WTC11 (cell line): ENCODE data around the gene NDOR1. TPM values are rescaled to one million over a fixed set of nuclear protein-coding genes. Genes with fewer than 3 reads are reported as not detected.

Experiments used
- AR ChIP-seq: fragments of 250-450 bp; sonication (Bioruptor Pico); IDR thresholded peaks from 2 replicates; pipeline ENCODE4 v1.9.0; 2021; ENCODE audit warnings: mild to moderate bottlenecking
- ATF6 ChIP-seq: sonication (generic); formaldehyde crosslinking; IDR thresholded peaks from 2 replicates; pipeline ENCODE4 v1.8.1; 2023; ENCODE audit warnings: mild to moderate bottlenecking, missing genetic modification reagents
- CREB1 ChIP-seq: sonication (generic); formaldehyde crosslinking; IDR thresholded peaks from 2 replicates; pipeline ENCODE4 v1.8.0; 2023; ENCODE audit warnings: mild to moderate bottlenecking, missing genetic modification reagents
- CREM ChIP-seq: sonication (generic); formaldehyde crosslinking; IDR thresholded peaks from 2 replicates; pipeline ENCODE4 v1.8.1; 2022; ENCODE audit warnings: mild to moderate bottlenecking, missing genetic modification reagents, moderate library complexity
- E2F5 ChIP-seq: sonication (generic); formaldehyde crosslinking; IDR thresholded peaks from 2 replicates; pipeline ENCODE4 v1.8.1; 2022; ENCODE audit warnings: mild to moderate bottlenecking, moderate library complexity, missing genetic modification reagents
- ETV6 ChIP-seq: sonication (generic); formaldehyde crosslinking; IDR thresholded peaks from 2 replicates; pipeline ENCODE4 v1.8.1; 2022; ENCODE audit warnings: mild to moderate bottlenecking, missing genetic modification reagents
- FOXK1 ChIP-seq: sonication (generic); formaldehyde crosslinking; IDR thresholded peaks from 2 replicates; pipeline ENCODE4 v1.8.0; 2022; ENCODE audit warnings: mild to moderate bottlenecking, moderate library complexity, missing genetic modification reagents
- GABPB1 ChIP-seq: sonication (generic); formaldehyde crosslinking; IDR thresholded peaks from 2 replicates; pipeline ENCODE4 v1.8.1; 2023; ENCODE audit warnings: mild to moderate bottlenecking, missing genetic modification reagents
- GRHL2 ChIP-seq: fragments of 250-450 bp; sonication (Bioruptor Pico); IDR thresholded peaks from 2 replicates; pipeline ENCODE4 v1.8.0; 2022; ENCODE audit warnings: mild to moderate bottlenecking, moderate library complexity; ENCODE audit not compliant: insufficient replicate concordance, severe bottlenecking
- RORB ChIP-seq: fragments of 250-450 bp; sonication (Bioruptor Pico); IDR thresholded peaks from 2 replicates; pipeline ENCODE4 v1.9.0; 2021; ENCODE audit warnings: mild to moderate bottlenecking
- SMAD4 ChIP-seq: sonication (generic); formaldehyde crosslinking; IDR thresholded peaks from 2 replicates; pipeline ENCODE4 v1.8.0; 2022; ENCODE audit warnings: mild to moderate bottlenecking, missing genetic modification reagents
- SP1 ChIP-seq: sonication (generic); formaldehyde crosslinking; conservative IDR thresholded peaks from 2 replicates; pipeline ENCODE4 v1.8.1; 2022; ENCODE audit warnings: missing genetic modification reagents
- TP53 ChIP-seq: sonication (generic); formaldehyde crosslinking; IDR thresholded peaks from 2 replicates; pipeline ENCODE4 v1.8.1; 2023; ENCODE audit warnings: mild to moderate bottlenecking, missing genetic modification reagents
- ZBTB43 ChIP-seq: sonication (generic); formaldehyde crosslinking; IDR thresholded peaks from 2 replicates; pipeline ENCODE4 v1.8.1; 2023; ENCODE audit warnings: mild to moderate bottlenecking, missing genetic modification reagents
- ZNF121 ChIP-seq: sonication (generic); formaldehyde crosslinking; IDR thresholded peaks from 2 replicates; pipeline ENCODE4 v1.8.0; 2023; ENCODE audit warnings: missing genetic modification reagents
- ZNF317 ChIP-seq: sonication (generic); formaldehyde crosslinking; IDR thresholded peaks from 2 replicates; pipeline ENCODE4 v1.8.1; 2023; ENCODE audit warnings: low read depth, mild to moderate bottlenecking, moderate library complexity, missing genetic modification reagents, borderline replicate concordance
- ZNF532 ChIP-seq: fragments of 250-450 bp; sonication (Bioruptor Pico); IDR thresholded peaks from 2 replicates; pipeline ENCODE4 v1.9.0; 2021; ENCODE audit warnings: mild to moderate bottlenecking, borderline replicate concordance
- total RNA-seq: library from RNA; stranded (reverse); gene quantifications from 3 replicates; pipeline ENCODE4 v1.2.3, GENCODE V29; 2021
- TF ChIP-seq, protein P1 (sequence below): sonication (generic); formaldehyde crosslinking; conservative IDR thresholded peaks from 2 replicates; pipeline ENCODE4 v1.8.1; 2022; ENCODE audit warnings: mild to moderate bottlenecking, missing genetic modification reagents
- TF ChIP-seq, protein P2 (sequence below): sonication (generic); formaldehyde crosslinking; IDR thresholded peaks from 2 replicates; pipeline ENCODE4 v1.8.0; 2022; ENCODE audit warnings: mild to moderate bottlenecking, missing genetic modification reagents
- TF ChIP-seq, protein P3 (sequence below): sonication (generic); formaldehyde crosslinking; IDR thresholded peaks from 2 replicates; pipeline ENCODE4 v1.8.0; 2023; ENCODE audit warnings: mild to moderate bottlenecking, missing genetic modification reagents
- TF ChIP-seq, protein P4 (sequence below): fragments of 250-450 bp; sonication (Bioruptor Pico); IDR thresholded peaks from 2 replicates; pipeline ENCODE4 v1.9.0; 2021; ENCODE audit warnings: mild to moderate bottlenecking

NDOR1 gene
- total RNA-seq, 1 experiment from 2014 or later: 49.0 TPM

DNA sequence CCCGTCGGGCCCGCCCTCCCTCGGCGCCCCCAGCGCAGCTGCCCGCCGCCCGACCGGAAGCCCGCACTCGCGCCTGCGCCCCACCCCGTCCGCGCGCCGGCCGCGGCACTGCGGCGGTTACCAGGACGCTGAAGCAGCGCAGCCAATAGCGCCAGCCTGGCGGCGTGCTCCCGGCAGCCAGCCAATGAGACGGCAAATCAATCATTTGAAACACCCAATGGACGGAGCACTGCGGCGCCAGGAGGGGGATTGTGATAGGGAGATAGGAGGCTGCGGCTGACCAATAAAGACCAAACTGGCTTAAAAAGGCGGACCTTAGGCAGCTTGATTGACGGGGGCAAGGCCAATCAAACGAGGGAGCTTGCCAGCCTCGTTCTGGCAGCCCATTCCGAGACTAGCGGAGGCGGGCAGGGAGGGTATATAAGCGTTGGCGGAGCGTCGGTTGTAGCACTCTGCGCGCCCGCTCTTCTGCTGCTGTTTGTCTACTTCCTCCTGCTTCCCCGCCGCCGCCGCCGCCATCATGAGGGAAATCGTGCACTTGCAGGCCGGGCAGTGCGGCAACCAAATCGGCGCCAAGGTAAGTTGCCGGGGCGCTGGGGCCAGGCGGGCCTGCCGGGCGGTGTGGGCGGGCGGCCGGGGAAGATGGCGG is 35.5 kb downstream of the NDOR1 start, which contains the start of gene TUBB4B (continued):
- TF ChIP-seq ZBTB43 (CRISPR knock-in tag) (peak; percentile 61; the same call in 1 of the 2 replicates), ZNF121 (no peak), GRHL2 (CRISPR knock-in tag) (no peak), ATF6 (no peak), SP1 (peak; percentile 72), ZNF317 (CRISPR knock-in tag) (no peak), GABPB1 (peak; percentile 66; the same call in 1 of the 2 replicates), FOXK1 (peak; percentile 85; the same call in 1 of the 2 replicates), SMAD4 (no peak), CREM (0 out of 2 replicates have a peak, but pooled peaks have one; percentile 68), RORB (peak; percentile 96), ETV6 (CRISPR knock-in tag) (peak; percentile 83), ZNF532 (CRISPR knock-in tag) (peak; percentile 22; the same call in 1 of the 2 replicates), CREB1 (CRISPR knock-in tag) (no peak), E2F5 (CRISPR knock-in tag) (peak; percentile 67; the same call in 1 of the 2 replicates), AR (CRISPR knock-in tag) (no peak), TP53 (0 out of 2 replicates have a peak, but pooled peaks have one; percentile 28)
- TF ChIP-seq, protein P1, sequence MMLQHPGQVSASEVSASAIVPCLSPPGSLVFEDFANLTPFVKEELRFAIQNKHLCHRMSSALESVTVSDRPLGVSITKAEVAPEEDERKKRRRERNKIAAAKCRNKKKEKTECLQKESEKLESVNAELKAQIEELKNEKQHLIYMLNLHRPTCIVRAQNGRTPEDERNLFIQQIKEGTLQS (CRISPR knock-in tag): no peak
- TF ChIP-seq, protein P2, sequence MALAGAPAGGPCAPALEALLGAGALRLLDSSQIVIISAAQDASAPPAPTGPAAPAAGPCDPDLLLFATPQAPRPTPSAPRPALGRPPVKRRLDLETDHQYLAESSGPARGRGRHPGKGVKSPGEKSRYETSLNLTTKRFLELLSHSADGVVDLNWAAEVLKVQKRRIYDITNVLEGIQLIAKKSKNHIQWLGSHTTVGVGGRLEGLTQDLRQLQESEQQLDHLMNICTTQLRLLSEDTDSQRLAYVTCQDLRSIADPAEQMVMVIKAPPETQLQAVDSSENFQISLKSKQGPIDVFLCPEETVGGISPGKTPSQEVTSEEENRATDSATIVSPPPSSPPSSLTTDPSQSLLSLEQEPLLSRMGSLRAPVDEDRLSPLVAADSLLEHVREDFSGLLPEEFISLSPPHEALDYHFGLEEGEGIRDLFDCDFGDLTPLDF: no peak
- TF ChIP-seq, protein P3, sequence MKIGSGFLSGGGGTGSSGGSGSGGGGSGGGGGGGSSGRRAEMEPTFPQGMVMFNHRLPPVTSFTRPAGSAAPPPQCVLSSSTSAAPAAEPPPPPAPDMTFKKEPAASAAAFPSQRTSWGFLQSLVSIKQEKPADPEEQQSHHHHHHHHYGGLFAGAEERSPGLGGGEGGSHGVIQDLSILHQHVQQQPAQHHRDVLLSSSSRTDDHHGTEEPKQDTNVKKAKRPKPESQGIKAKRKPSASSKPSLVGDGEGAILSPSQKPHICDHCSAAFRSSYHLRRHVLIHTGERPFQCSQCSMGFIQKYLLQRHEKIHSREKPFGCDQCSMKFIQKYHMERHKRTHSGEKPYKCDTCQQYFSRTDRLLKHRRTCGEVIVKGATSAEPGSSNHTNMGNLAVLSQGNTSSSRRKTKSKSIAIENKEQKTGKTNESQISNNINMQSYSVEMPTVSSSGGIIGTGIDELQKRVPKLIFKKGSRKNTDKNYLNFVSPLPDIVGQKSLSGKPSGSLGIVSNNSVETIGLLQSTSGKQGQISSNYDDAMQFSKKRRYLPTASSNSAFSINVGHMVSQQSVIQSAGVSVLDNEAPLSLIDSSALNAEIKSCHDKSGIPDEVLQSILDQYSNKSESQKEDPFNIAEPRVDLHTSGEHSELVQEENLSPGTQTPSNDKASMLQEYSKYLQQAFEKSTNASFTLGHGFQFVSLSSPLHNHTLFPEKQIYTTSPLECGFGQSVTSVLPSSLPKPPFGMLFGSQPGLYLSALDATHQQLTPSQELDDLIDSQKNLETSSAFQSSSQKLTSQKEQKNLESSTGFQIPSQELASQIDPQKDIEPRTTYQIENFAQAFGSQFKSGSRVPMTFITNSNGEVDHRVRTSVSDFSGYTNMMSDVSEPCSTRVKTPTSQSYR (CRISPR knock-in tag): no peak
- TF ChIP-seq, protein P4, sequence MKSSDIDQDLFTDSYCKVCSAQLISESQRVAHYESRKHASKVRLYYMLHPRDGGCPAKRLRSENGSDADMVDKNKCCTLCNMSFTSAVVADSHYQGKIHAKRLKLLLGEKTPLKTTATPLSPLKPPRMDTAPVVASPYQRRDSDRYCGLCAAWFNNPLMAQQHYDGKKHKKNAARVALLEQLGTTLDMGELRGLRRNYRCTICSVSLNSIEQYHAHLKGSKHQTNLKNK: no peak
